Activated gamma-delta T cell treated with anti-CD3 and anti-CD28 coated beads, Interleukin-2, amount 50 U/mL, for 16 hours (primary cell): ENCODE results near the gene MPP4.

Source experiments
- DNase-seq: peaks from one replicate; pipeline ENCODE4 v3.0.0-alpha.2; 2020; ENCODE audit warnings: low read depth

The MPP4 gene

GRCh38 chr2:201698588-201699226 is at the start of gene MPP4:
MPP4 (minus strand) TSS chr2:201698644; CDS start chr2:201693954, 4,690 bp downstream.
- DNase-seq: no peak

GRCh38 chr2:201746551-201746950 is 48.1 kb upstream of the MPP4 start:
- DNase-seq: no peak

- DNase-seq: no peak
These were observed 37.0 kb upstream of the MPP4 start for GRCh38 chr2:201735486-201735885.

GRCh38 chr2:201734111-201734510 is 35.7 kb upstream of the MPP4 start:
- DNase-seq: no peak

- DNase-seq: no peak
These were observed 35.1 kb upstream of the MPP4 start for GRCh38 chr2:201733544-201733943.

GRCh38 chr2:201730651-201731285 is 32.3 kb upstream of the MPP4 start:
- DNase-seq: no peak

GRCh38 chr2:201715459-201715858 is 17.0 kb upstream of the MPP4 start:
- DNase-seq: no peak

GRCh38 chr2:201712726-201713125 is 14.3 kb upstream of the MPP4 start:
- DNase-seq: no peak

GRCh38 chr2:201709747-201710146 is 11.3 kb upstream of the MPP4 start:
- no peak for DNase-seq

- DNase-seq: no peak
These were observed 10.6 kb upstream of the MPP4 start for GRCh38 chr2:201709049-201709448.

- no peak for DNase-seq
These were observed 9.3 kb upstream of the MPP4 start for GRCh38 chr2:201707753-201708152.

- no peak for DNase-seq
These were observed 8.7 kb upstream of the MPP4 start for GRCh38 chr2:201707142-201707541.

GRCh38 chr2:201704536-201704935 is 6.1 kb upstream of the MPP4 start:
- DNase-seq: no peak

GRCh38 chr2:201701646-201702045 is 3.2 kb upstream of the MPP4 start:
- DNase-seq: no peak

GRCh38 chr2:201699416-201699815 is 972 bp upstream of the MPP4 start:
- DNase-seq: no peak

- DNase-seq: no peak
These were observed 545 bp downstream of the MPP4 start for GRCh38 chr2:201697899-201698298.

GRCh38 chr2:201696151-201696659 is 2.2 kb downstream of the MPP4 start:
- no peak for DNase-seq

- no peak for DNase-seq
These were observed 13.3 kb downstream of the MPP4 start for GRCh38 chr2:201685156-201685555.

- DNase-seq: no peak
These were observed 17.7 kb downstream of the MPP4 start for GRCh38 chr2:201680743-201681142.

GRCh38 chr2:201678401-201678800 is 20.0 kb downstream of the MPP4 start:
- DNase-seq: no peak

GRCh38 chr2:201675454-201675853 is 23.0 kb downstream of the MPP4 start:
- no peak for DNase-seq

GRCh38 chr2:201674794-201675193 is 23.6 kb downstream of the MPP4 start:
- DNase-seq: no peak

GRCh38 chr2:201674298-201674697 is 24.1 kb downstream of the MPP4 start:
- DNase-seq: no peak

- DNase-seq: no peak
These were observed 24.9 kb downstream of the MPP4 start for GRCh38 chr2:201673546-201673945.
